Measurements from ENCODE around the gene LSM14B.
"Not testable (repeated sequence)": the region's sequence is repeated elsewhere in the genome, so short reads cannot be mapped to it uniquely, and the experiment has no call there.

Gene LSM14B

DNA sequence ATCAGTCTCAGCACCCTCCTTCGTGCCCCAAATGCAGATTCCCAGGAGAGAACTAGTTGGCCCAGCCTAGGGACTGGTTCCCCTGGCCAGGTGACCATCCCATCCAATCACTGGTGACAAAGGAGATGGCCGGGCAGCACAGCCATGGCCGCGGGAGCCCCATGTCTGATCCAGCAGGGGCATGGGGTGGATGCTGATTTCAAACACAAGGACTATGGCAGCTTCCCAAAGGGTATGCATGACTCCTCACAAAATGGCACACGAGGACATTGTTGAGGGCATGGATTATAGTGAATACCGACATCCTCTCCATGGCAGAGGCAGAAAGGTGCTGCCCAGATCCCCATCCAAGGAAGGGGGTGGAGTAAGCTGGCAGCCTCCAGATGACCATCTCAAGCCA lies 9.9 kb upstream of the LSM14B start:
- no peak for DNase-seq (ENCODE audit: low read depth in 2 of 2)

DNA sequence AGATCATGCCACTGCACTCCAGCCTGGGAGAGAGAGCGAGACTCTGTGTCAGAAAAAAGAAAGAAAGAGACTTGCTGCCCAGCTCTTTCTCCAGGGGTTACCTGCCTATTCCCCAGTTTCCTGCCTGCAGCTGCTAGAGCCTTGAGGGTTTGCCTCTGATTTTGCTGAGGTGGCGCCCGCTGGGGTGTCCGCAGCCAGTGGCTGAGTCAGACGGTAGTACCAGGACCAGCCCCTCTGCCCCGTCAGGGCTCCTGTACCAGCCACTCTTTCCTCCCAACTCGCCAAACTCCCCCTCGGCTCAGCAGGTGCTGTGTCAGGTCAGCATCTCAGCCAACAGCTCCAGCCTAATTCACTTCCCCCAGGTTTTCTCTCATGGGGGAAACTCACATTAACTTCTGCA lies 7.4 kb upstream of the LSM14B start:
- DNase-seq (ENCODE audit: low read depth in 2 of 2), result no peak

DNA sequence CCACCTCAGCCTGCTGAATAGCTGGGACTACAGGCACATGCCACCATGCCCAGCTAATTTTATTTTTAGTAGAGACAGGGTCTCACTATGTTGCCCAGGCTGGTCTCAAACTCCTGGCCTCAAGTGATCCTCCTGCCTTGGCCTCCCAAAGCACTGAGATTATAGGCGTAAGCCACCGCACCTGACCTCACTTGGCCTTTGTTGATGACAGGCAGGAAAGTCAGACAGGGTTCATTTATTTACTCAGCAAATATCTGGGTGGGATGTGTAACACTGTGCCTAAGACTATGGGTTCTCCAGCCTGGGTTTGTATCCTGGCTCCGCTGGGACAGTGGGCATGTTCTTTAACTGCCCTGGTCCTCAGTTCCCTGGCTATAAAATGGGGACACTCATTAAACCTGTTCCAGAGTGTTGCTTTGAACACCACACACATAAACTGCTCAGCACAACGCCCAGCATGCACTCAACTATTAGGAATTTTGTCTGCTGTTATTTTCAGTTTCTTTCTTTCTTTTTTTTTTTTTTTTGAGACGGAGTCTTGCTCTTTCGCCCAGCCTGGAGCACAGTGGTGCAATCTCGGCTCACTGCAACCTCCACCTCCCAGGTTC lies 6.4 kb upstream of the LSM14B start:
- not testable (repeated sequence) for DNase-seq (ENCODE audit: low read depth in 2 of 2)

DNA sequence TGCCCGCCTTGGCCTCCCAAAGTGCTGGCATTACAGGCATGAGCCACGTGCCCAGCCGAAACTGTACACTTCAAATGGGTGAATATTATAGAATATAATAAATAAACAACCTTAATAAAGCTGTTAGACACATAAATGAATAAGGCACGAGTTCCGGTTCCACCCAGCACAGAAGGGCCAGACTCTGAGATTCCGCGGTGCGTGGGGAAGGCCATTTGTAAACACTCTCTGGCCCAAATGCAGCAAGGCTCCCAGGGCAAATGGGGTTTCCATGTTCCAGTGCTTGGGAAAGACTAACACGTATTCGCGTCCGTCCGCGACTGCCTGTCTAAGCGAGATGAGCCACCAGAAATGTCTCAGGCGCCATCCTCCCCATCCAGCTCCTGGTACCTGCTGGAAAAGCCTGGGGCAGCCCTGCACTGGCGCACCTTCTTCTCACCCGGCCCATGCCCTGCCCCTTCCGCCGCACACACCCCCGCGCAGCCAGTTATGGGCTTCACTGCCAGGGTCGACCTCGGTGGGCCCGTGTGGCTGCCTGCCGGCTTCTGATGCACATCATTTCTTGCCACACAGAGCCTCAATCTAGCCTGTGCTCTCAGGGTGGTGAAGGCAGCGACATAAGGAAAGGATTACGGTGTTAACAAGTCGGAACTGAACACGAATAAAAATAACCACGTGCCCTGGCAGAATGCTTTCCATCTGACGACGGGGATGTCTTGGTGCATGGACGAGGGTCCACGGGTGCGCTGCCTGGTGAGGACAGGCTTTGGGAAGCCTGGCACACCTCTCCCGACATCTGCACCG lies 5.5 kb upstream of the LSM14B start:
- no peak for DNase-seq (ENCODE audit: low read depth in 2 of 2)

DNA sequence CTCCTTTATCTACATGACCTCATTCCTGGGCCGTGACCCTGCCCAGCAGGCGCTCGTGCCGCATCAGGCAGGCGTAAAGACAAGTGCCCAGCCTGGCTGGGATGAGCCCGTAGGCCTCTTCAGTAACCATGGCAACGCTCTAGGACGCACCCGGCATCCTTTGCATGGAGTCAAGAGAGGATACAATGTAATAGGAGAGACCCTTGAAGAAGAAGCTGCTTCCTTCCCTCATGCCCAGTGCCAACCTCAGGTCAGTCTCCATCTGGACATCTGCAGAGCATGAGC lies 5.0 kb upstream of the LSM14B start:
- no peak for DNase-seq (ENCODE audit: low read depth in 2 of 2)

DNA sequence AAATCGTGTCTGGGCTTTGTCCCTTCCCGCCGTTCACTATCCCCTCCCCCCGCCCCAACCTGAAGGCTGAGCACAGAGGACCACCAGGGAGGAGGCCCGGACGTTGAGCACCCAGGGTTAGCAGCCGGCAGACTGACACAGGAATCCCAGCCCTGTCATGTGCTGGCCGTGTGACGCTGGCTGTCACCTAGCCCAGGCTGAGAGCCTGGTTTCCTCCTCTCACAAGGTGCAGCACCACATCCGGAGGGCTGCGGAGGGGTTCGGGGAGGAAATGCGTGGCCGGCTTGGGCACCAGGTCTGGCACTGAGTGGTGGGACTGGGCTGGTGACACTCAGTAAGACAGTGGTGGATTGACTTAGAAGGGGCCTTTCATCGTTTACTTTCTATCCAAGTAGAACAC lies 4.6 kb upstream of the LSM14B start:
- DNase-seq (ENCODE audit: low read depth in 2 of 2), result no peak

DNA sequence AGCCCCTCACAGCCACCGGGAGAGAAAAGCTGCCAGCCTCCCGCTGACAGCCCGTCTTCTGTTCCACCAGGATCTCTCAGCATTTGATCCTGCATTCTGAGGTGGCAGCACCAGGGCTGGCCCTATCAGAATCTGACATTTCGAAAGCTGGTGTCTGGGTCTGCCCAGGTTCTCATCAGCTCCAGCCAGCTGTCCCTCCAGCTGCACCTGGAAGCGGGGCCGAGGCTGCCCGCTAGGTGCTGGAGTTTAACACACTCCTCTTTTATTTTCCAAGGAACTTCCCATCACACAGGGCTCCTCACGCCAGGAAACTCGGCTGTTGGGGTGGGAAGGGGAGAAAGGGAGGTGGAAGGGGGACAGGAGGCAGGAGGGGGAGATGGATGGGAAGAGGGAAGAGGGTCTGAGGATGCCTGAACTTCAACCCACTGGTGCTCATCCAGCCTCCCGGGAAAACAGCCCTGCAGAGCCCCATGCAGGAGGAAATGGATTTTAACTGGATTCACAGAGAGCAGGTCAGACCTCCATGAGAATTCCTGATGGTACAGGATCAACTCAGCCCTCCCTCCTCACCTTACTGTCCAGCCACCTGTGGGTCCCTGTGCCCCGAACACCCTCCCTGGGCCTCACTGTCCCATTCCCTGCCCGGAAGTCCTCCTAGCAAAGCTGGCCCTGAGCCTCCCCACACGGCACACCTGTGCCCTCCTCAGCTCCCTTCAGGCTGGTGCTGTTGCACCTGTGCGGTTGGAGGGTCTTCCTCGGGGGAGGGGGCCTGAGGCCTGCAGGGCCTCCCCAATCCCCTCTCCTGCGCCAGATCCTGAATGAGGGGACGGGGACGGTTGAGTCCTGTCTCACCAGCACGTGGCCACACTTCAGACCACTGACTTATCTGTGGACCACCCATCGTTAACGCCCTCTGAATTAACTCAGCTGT lies 3.9 kb upstream of the LSM14B start:
- DNase-seq (ENCODE audit: low read depth in 2 of 2), result no peak

DNA sequence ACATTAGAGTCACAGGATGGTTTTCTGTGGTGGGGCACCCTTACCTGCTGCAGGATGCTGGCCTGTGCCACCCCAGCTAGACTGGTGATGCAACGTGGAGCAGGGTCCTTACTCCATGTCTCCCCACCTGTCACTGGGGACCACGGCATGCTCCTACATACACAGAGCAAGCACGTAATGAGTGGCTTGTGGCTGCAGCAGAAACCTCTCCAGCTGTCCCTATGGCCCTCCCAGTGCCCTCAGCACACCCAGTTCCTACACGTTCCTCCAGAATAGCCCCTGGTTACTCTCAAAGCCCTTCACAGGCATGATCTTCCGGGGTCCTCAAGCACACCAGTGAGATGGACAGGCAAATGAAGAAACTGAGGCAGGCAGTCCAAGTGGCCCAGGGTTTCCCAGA lies 3.2 kb upstream of the LSM14B start:
- DNase-seq (ENCODE audit: low read depth in 2 of 2), result no peak

DNA sequence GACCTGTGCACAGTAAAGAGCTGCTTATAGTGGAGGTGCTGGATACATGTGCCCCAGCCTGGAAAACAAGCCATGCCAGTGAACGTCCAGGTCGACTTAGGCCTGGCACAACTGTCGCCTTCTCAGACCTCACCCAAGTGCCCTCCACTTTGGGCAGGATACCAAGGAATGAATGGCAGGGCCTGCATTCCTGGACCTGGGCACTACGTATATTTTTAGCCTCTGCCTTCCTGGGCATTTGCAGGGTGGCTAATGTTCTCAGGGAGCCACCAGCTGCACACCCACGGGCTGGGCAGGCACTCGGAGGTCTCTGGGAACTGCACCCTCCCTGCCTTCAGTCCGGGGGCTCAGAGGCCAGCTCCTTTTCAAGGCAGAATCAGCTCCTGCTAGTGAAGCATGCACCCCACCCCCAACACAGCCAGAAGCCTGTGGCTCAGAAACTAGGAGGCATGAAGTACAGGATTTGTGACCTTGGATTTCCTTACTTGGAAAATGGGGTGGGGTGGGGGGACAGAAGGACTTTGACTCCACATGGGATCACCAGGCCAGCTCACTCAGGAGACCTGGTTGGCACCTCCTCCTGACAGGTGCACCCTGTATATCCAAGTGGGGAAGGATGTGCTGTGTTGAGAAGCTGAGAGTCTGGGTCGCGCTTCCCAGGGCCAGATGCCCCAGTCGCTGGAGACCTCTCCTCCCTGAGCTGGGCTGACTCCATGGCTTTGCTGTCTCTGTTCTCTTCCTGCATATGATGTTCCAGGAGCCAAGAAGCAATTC lies 2.5 kb upstream of the LSM14B start:
- DNase-seq (ENCODE audit: low read depth in 2 of 2), result no peak

DNA sequence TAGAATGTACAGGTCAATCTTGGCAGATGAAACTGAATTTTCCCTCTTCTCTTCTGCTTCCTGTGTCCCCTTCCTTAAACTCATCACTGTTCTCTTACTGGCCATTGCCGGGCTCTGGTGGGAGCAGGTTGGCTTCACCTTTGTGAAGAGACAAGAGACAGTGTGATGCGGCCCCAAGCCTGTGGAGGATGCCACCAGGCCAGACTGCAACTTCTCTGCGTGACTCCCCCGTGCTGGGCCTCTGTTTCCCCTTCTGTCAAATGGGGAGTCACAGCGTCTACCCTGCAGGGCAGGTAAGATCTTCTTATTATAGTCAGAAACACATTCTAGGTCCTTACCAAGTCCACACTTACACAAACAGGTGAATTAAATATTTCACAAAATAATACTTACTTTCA lies 1.9 kb upstream of the LSM14B start:
- DNase-seq (ENCODE audit: low read depth in 2 of 2), result no peak

DNA sequence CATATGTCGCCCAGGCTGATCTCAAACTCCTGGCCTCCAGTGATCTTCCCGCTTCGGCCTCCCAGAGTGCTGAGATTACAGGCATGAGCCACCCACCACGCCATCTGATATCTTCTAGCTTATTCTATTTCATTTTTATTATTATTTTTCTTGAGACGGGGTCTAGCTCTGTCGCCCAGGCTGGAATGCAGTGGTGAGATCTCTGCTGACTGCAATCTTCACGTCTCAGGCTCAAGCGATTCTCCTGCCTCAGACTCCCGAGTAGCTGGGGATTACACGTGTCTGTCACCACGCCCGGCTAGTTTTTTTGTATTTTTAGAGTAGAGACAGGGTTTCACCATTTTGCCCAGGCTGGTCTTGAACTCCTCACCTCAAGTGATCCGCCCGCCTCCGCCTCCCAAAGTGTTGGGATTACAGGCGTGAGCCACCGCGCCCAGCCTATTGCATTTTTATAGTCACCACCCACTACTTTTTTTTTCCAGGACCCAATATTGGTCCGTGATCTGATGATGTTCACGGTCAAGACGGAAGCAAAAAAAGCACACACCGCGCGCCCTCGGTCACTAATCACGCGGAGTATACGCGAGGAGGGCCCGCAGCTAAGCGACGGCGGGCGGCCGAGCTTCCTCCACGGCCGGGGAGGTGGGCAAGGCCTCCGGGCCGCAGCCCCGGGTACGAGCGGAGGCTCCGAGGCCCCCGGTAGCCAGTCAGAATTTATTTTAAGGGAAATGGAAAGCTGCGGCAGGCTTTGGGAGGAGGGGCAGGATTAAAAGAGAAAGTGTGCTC lies 1.1 kb upstream of the LSM14B start:
- no peak for DNase-seq (ENCODE audit: low read depth in 2 of 2)

DNA sequence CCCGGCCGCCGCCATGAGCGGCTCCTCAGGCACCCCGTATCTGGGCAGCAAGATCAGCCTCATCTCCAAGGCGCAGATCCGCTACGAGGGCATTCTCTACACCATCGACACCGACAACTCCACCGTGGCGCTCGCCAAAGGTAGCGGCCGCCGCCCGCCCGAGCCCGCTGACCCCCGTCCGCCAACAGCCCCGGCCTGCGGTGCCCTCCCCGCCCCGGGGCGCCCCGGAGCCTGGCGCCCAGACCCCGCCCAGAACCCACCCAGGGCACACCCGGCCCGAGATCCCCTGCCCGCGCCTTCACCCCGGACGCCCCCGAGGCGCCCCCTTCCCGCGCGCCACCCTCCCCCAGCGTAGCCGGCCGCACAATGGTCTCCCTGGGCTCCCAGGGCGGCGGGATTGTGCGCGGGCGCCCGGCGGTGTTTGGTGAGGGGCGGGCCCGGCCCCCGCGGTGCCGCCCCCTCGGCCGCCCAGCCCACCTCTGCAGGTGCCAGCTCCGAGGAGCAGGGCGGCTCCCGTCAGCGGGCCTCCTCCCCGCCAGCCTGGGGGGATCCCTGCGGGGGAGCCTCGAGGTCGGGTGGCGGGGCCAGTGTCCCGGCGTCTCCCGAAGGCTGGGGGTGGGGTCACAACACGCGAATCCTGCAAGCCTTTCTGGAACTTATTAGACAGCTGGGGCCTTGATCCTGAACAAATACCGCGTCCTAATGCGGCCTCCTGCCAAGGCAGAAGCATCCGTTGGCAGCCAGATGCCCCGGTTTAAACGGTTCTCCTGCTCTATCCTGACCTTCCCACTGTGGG lies 577 bp downstream of the LSM14B start:
- no peak for DNase-seq (ENCODE audit: low read depth in 2 of 2)

DNA sequence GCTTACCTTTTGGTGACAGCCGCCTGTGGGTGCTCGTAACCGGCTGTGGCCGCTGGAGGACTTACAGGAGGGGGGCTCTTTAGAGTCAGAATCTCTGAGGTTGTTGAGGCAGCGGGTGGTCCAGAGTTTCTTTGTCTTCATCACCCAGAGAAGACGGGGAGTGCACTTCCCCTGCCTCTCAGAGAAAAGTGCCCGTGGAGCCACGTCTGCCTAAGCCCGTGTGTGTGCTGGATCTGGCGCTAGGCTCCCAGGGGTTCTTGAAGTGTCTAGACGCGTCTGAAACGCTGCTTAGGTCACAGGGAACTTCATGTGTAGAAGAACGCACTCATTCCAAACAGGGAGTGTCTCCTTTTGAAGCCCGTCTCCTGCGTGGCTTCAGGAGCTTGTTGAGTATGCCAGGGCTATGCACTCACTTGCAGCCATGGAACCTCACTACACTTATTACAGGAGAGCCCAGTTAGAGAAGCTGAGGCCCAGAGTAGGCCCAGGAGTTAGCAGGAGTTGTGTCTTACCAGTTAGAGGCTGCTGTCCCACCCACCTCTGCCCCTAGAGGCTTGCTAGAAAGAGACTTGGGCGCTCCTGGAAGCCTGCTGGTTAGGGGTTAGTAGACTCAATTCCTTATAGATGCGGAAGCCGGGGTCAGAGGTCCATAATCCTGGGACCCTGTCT lies 1.3 kb downstream of the LSM14B start:
- DNase-seq (ENCODE audit: low read depth in 2 of 2), result no peak

DNA sequence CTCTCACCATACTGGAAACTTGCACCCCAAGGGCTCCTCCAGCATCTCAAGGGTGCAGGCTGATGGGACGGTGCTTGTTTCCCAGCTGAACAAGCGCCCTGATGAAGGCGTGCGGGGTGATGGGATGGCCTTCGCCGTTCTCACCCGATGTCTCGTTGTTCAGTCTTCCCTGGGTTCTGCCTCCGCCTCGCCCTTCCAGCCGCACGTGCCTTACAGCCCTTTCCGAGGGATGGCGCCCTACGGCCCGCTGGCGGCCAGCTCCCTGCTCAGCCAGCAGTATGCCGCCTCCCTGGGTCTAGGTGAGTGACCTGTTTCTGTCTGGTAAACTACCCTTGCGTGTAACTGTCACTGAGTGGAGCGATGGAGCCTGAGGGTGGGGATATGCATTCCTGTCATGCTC lies 3.9 kb downstream of the LSM14B start:
- no peak for DNase-seq (ENCODE audit: low read depth in 2 of 2)

DNA sequence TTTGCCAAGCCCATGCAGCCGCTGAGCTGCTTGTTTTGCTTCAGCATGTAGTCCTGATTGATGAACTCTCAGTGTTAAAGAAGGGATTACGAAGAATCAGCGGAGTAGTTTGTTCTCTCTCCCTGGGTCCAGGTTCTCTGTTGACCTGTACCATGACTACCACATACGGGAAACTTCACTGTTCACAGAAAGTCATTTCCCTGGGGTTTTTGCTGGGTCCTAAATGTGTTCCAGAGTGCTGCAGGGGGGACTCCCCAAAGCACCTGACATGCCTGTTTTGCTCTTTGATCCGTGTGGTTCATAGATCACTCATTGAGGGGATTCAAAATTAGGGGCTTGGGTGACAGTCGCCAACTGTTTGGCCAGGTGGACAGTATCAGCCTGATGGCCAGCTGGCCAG lies 5.5 kb downstream of the LSM14B start:
- DNase-seq (ENCODE audit: low read depth in 2 of 2), result no peak

DNA sequence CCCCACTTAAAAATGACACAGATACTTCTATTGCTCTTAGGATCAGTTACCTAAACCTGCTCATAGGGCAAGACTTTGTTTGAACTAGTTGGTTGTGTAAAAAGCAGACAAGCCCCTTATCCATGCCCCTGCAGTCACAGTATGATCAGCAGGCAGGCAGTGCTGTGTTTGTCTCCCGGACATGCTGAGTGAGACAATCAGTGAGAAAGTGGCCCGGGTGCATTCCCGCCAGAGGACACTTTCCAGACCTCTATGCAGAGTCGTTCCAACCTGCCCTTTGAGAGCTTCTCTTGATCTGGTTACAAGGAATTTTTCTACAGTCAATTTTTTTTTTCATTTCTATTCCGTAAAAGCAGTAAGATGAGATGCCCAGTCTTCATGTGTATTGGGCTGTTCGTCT lies 6.2 kb downstream of the LSM14B start:
- no peak for DNase-seq (ENCODE audit: low read depth in 2 of 2)

DNA sequence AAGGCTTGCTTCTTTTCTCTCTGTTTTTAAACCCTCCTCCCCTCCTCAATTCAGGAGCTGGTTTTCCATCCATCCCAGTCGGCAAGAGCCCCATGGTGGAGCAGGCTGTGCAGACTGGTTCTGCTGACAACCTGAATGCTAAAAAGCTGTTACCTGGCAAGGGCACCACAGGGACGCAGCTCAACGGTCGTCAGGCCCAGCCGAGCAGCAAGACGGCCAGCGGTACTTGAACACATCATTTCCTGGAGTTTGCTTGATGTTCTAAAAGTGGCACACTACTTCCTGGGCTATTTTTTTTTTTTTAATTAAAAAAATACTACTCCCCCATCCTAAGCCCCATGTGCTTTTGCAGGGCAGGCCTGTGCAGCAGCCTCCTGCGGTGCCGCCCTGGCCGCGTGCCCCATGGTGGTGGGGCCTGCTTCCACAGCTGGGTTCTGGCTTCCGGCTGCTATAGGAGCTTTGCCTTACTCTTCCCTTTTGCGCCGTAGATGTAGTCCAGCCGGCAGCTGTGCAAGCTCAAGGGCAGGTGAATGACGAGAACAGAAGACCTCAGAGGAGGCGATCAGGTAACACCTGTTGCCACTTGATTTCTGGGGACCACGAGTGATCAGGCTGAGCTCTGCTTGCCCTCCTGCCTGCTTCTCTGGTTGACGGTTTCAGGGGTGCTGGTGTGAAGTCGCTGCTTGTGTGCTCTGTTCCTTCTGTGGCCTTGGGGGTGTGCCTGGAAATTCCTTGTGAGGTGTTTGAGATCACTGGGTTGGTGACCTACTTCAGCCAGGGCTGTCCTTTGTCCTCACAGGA lies 7.7 kb downstream of the LSM14B start:
- DNase-seq (ENCODE audit: low read depth in 2 of 2), result no peak

DNA sequence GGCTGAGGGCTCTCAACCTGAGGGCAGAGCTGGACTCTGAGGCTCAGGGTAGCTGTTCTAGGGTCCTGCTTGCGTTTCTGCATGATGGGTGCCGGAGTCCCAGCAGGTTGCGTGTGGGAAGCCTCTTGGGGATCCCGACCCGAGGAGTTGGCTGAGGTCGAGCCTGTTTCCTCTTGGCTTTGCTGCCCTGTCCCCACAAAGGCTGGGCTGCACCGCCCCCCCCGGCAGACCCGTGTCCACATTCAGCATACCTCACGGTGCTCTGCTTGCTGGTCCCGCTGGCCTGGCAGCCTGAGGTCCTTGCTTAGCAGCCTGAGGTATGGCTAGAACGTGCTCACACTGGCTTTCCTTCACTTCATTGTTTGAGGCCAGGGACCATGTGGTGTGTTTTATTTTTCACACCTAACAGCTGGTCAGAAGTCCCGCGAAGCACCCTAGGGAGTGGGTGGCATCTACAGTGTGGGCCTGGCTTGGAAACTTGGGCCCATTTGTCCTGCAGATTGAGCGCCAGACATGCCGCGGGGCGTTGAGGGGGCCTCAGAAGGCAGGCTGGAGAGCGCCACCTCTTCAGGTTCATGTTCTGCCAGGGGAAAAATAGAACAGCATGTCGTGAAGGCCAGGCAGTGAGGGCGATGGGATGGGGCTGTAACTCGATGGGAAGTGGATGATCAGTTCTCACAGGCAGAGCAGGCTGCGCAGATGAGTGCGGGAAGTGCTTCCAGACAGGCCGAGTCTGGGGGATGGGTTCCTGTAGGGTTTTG lies 9.5 kb downstream of the LSM14B start:
- no peak for DNase-seq (ENCODE audit: low read depth in 2 of 2)
